ENCODE data around the gene GPR162.

DNA sequence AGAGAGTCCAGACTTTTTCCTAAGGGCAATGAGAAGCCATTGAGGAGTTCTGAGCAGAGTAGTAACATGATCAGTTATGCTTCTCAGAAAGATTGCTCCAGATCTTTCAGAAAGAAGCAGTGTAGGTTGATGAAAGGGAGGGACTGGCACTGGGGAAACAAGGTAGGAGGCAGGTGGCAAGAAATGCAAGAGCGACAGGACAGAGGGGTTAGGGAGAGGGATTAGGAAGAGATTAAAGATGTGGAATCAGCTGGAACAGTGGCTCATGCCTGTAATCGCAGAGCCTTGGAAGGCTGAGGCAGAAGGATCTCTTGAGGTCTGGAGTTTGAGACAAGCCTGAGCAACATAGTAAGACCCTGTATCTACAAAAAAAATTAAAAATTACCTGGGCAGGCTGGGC lies 26.1 kb downstream of the GPR162 start:
- TF ChIP-seq, protein P1, sequence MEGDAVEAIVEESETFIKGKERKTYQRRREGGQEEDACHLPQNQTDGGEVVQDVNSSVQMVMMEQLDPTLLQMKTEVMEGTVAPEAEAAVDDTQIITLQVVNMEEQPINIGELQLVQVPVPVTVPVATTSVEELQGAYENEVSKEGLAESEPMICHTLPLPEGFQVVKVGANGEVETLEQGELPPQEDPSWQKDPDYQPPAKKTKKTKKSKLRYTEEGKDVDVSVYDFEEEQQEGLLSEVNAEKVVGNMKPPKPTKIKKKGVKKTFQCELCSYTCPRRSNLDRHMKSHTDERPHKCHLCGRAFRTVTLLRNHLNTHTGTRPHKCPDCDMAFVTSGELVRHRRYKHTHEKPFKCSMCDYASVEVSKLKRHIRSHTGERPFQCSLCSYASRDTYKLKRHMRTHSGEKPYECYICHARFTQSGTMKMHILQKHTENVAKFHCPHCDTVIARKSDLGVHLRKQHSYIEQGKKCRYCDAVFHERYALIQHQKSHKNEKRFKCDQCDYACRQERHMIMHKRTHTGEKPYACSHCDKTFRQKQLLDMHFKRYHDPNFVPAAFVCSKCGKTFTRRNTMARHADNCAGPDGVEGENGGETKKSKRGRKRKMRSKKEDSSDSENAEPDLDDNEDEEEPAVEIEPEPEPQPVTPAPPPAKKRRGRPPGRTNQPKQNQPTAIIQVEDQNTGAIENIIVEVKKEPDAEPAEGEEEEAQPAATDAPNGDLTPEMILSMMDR (IDR thresholded peaks at IDR 0.05 in 8 of 11, conservative IDR thresholded peaks at IDR 0.05 in 3 of 11), result no peak
- TF ChIP-seq POLR2A (IDR thresholded peaks at IDR 0.05), result no peak
- no peak for TF ChIP-seq POLR2AphosphoS5 (IDR thresholded peaks at IDR 0.05)
